HuH-7.5 (cell line): ENCODE measurements around the gene MOCS3.

Source experiments
- DNase-seq: peaks from one replicate; pipeline ENCODE4 v3.0.0; 2011; ENCODE audit warnings: low spot score

Gene MOCS3, protein sequence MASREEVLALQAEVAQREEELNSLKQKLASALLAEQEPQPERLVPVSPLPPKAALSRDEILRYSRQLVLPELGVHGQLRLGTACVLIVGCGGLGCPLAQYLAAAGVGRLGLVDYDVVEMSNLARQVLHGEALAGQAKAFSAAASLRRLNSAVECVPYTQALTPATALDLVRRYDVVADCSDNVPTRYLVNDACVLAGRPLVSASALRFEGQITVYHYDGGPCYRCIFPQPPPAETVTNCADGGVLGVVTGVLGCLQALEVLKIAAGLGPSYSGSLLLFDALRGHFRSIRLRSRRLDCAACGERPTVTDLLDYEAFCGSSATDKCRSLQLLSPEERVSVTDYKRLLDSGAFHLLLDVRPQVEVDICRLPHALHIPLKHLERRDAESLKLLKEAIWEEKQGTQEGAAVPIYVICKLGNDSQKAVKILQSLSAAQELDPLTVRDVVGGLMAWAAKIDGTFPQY

DNA sequence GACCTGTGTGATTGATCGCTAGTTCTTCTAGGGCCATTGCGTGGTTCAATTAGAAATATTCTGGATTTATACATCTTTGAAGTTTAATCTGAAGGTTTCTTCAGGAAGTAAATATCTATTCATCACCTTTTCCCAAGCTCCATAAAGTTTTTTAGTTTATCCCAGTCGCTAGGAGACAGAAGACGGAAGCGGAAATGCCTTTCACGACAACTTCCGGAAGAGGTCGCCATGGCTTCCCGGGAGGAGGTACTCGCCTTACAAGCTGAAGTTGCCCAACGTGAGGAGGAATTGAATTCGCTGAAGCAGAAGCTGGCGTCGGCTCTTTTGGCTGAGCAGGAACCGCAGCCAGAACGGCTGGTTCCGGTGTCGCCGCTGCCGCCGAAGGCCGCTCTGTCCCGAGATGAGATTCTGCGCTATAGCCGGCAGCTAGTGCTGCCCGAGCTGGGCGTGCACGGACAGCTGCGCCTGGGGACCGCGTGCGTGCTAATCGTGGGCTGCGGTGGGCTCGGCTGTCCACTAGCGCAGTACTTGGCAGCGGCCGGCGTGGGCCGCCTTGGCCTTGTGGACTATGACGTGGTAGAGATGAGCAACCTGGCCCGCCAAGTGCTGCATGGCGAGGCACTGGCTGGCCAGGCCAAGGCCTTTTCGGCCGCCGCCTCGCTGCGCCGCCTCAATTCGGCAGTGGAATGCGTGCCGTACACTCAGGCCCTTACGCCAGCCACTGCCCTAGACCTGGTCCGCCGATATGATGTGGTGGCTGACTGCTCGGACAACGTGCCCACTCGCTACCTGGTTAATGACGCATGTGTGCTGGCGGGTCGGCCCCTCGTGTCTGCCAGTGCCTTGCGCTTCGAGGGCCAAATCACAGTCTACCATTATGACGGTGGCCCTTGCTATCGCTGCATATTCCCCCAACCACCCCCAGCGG lies at the start of gene MOCS3:
Gene MOCS3 (plus strand): TSS at position 204 of the 928 bp plus-strand sequence. CDS start 25 bp downstream, at position 229.
- DNase-seq: peak; percentile 71

DNA sequence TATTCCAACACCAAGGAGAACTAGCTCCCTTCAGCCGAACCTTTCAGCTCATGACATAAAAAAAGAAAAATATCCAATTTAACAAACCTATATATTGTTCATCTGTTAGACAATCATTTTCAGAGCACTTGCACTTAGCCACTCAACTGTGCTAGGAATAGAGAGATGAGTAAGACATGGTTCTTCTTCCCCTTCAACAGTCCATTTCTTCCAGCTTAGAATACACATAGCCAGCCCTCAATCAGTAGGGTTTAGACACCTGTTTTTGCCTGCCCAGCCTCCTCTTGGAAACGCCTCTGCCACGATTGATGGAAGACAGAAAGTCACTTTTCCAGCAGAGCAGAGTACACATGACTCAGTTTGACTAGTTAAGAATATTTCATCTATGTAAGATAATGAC lies 49.2 kb upstream of the MOCS3 start:
- DNase-seq: no peak

DNA sequence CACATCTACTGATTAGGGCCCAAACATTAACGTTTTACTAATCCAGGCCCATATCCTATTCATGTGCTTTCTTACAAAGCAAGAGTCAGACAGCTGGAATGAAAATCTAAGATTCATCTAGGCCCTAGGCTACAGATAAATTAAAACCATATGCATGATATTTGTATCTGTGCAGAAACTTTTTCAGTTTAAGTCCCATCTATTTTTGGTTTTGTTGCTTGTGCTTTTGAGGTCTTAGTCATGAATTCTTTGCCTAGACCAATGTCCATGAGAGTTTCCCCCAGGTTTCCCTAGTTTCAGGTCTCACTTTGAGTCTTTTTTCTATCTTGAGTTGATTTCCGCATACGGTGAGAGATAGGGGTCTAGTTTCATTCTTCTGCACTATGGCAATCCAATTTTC lies 47.6 kb upstream of the MOCS3 start:
- DNase-seq: no peak

DNA sequence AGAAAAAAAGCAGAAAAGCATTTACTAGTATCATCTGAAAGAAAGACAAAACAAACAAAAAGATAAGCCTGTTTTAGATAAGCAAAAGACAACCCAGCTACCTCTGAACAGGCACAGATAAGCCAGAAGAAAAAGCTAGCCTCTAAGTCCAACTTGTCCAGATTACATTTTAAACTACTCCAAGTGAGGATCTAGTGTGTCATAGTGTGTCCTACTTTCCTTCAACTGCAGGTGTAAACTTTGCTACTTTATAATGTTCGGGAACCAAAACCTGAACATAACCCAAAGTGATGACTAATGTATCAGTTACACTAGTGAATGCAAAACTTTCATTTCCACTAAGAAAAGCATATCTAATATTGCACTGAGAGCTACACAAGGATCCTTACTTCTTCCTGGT lies 46.9 kb upstream of the MOCS3 start:
- DNase-seq: no peak

DNA sequence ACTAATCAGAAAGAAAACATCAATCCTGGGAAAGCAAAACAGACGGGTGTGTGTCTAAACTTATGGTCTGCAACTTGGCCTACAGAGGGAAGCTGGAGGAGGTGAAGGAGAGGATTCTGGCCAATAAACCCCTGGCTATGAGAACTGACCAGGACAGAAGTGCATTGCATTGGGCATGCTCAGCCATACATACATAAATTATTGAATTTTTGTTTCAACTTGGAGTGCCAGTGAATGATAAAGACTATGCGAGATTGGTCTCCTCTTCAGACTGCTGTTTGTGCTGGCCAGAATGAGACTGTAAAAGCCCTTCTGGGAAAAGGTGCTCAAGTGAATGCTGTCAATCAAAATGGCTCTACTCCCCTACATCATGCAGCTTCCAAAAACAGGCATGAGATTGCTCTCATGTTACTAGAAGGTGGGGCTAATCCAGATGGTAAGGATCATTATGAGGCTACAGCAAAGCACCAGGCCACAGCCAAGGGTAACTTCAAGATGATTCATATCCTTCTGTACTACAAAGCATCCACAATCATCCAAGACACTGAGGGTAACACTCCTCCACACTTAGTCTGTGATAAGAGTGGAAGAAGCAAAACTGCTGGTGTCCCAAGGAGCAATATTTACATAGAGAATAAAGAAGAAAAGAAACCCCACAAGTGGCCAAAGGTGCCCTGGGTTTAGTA lies 44.8 kb upstream of the MOCS3 start:
- DNase-seq: no peak

DNA sequence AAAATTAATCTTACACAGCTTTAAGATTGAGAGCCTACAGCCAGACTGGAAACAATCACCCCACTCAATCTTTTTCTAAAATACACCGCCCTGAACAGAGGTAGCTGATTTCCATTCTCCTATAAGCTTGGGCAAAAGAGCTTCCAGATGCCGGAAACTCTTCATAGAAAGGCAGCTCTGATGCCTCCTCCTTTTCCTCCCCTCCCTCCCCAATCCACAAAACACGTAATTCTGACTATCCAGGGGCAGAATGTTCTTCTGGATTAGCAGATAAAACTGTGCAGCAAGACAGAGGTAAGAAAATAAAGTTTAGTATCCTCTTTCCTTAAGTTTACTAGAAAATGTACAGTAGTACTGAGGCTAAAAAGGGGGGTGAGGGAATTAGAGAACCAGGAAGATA lies 43.2 kb upstream of the MOCS3 start:
- no peak for DNase-seq

DNA sequence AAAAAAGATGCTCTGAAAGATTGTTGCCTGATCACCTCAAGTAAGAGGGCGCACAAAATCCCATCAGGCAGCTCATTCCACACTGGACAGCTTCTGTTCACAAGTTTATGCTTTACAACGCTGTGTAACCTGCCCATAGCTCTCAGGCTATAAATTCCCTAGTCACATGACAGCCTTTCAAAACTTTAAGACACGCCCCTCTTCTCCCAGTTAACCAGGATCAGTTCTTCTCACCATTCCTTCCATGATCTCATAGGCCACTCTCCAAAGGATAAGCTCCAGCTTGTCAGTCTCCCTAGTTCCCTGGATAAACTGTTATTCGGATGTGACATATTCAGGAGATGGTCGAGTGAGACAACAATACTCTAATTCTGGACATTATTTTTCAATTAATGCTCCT lies 42.4 kb upstream of the MOCS3 start:
- no peak for DNase-seq

DNA sequence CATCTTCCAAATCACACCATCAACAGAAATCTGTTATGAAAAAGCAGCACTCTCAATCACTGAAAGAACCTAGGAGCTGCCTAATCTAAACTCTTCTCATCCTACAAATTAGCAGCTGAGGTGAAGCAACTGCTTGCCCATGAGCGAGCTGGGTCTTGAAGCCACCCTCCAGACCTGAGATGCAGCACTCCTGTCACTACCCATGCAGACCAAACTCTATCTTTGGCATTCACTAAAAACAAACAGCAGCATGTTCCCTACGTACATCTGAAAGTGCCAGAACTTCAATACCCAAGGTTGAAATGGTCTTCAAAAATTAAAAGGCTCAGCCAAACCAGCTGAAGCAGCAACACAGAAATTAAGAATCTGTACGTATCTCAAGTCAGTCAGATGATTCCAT lies 41.7 kb upstream of the MOCS3 start:
- DNase-seq: no peak

DNA sequence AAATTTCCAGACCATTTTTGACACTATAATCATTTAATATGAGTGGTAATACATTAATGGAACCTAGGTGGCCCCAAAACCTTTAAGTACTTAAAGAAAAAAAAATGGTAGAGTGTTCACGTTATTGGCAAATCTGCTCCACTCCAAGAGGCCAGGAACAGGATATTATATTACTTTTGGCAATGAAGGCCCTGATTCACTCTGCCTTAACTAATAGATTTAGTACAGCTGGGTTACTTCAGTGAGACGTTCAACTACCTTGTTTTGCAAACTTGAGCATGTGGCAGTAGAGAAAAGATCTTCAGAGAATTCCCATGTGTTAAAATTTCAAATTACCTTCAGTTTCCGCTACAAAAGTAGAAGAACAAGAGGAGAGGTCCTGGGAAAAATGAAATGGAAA lies 40.2 kb upstream of the MOCS3 start:
- no peak for DNase-seq

DNA sequence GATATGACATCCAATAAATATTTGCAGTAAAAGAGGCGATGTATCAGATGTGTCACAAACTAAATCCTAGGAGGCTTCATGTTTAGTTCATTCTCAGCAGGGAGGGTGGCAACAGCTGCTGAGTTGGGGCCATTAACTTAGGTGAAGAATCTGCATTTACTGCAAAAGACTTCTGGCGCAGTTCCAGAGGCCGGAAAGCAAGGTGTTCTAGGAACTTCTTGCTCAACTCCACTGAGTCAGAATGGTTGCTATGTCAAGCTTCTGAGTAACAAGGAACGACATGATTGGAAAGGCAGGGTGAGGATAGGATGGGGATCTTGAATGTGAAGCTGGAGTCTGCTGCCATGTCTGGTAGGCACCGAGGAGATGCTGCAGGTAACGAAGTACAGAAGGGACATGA lies 39.1 kb upstream of the MOCS3 start:
- DNase-seq: no peak

DNA sequence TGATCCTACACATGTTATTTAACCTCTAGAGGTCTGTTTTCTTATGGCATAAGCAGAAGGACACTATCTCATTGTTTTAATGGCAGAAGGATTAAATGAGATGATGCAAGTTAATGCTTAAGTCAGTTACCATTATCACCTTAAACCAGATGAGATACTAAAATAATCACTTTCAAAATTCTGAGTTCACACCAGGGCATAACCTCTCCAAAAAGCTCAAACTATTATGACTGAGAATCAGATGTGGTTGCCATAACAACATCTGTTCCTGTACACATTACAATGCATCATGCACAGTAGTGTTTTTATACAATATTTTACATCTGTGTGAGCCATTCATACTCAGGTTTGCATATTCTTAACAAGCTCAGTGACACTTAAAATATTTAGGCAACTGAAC lies 37.6 kb upstream of the MOCS3 start:
- no peak for DNase-seq

DNA sequence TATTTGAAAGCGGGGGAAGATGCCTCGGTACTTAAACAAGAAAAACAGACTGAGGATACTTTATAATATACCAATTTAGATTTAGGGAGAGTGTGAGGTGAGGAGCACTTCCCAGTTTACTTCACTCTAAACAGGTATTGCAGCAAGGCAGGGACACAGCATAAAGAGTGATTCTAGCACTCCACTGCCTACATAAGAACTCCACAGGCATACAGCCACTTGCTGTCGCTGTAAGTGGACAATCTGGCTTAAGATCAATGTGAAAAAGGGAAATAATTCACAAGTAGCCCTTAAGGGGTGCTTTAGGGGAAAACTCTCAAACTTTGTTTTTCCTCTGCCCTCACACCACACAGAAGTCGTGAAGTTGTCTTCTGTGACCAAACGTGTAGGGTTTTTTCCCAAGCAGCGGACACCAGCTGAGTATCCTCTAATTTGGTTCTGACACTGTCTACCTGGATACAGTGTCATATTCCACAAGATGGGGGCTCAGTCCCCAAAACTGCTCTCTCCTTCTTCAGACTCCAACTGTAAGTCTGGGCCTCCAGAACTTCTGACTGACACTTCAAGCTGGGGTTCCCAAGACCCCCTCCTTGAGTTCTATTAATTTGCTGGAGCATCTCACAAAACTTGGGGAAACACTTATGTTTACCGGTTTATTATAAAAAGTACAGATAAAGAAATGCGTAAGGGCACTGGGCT lies 36.7 kb upstream of the MOCS3 start:
- DNase-seq: no peak

DNA sequence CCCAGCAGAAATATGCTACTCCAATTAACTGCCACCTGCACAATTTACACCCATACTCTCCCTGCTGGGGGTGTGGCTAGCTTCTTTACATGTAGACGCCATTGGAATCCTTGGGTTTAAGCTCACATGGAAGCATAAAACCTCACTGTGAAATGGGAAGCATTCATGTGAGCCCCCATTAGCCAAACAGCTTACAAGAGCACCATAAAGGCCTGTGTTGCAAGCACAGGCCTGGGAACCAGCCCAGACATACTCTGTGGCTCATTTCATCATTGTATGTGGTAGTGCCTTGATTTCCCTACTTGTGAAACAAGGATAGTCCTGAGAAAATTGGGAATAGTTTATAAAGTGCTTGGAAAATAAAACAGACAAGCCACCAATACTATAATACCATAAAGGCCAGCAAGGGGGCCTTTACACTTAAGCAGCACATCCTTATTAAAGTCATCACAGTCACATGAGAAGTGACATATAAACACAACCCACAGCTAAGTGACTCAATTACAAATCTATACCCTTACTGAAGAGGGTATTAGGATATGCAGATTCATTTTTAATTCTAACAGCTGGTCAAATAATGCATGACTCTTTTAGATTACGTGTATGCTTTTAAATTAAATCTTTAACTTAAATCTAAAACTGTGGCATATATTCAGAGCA lies 34.2 kb upstream of the MOCS3 start:
- no peak for DNase-seq

DNA sequence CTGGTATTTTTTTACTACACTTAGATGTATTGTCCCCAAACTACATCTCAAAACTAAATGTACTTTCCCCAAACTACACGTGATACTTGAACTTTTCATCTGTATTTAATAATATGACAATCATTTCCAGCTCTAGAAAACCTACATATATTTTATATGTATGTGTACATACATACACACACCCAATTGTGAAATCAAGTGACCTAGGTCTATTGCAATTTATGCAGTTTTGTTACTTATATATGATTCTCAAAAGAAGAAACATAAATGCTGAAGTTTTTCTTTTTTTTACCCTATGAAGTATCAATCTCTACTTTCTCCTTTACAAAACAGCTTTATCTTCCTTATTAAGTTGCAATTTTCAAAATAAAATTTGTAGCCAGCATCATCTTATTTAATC lies 32.1 kb upstream of the MOCS3 start:
- DNase-seq: no peak

DNA sequence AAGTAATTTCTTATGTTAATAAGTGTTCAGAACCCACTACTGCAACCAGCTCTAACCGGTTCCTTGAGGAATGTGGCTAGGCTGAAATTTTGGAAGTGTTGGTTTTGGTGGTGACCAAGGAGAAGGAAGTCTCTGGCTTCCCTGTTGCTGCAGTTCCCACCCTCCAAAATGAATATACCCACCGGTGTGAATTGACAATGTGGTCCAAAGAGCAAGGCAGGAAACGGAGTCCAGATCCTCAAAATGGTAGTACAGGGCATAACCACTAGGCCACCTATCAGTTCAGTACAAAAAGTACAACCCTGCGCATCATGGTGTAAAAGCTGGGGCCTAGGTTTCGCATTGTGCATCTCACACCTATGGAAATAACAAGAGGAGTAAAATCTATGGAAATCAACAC lies 30.1 kb upstream of the MOCS3 start:
- DNase-seq: no peak

DNA sequence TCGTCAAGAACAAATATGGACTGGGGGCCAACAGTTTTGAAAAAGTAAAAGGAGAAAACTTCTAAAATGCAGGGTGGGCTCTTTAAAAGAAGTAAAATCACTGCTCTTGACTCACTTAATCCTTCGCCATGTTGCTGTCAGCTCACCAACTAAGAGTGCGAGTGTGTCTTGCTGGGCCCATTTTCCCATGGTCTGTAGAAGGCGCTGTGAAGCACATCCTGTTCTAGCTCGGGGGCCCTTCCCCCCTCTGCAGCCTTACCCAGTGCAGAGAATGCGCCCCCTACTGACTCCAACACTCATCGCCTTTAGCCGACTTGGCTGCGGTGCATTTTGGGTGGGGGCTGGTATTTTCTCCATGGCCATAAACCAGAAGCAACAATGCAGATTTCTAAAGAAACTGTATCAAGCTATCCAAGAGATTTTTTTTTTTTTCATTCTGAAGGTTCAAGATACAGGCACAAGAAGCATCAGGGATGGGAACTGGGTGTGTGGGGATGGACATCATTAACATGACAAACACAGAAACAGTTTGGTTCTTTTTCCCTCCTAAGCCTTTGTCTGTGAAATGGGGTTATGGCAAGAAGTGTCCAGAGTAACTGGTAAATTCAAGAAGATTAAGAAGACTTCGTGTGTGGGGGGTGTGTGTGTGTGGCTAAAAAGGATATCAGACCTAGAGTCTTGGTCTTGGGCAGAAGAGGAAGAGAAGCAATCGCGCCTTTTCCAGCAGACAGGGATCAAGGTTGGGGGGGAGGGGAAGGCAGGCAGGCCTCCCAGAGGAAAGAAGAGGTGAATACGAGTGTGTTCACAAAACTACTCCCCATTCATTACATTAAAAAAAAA lies 29.1 kb upstream of the MOCS3 start:
- peak; percentile 84 for DNase-seq

DNA sequence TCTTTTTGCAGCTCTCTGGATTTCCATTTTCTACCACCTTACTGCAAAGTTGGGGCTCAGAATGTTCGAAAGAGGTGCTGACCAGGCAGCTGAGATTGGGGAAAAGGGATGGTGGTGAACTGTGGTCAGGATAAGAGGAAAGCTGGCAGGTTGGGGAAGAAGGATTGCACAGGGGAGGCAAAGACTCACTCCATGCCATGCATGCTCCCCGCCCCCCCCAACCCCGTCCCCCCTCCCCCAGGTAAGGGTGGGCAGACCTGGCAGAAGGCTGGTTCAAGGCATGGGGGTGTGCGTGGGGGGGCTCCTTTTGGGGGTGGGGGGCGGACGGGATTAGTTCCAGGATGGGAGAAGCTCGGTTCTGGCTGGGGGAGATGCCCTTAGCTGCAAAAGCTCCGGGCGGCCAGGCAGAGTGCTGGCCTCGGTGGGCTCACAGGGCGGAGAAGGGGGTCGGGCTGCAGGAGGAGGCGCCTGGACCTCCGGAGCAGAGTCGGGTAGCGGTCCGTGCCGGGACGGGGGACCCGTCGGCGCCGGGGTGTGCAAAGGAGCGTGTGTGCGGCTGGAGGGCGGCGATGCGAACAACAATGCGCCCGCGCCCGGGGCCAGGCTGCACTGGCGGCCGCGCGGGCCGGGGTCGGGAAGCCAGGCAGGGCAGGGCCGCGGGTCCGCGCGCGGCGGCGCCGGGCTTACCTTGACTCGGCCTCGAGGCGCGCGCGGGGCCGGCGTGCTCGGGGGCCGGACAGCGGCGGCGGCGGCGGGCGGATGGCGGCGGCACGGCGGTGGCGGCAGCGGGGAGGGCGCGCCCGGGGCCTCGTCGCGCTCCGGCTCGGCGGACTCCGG lies 28.3 kb upstream of the MOCS3 start:
- DNase-seq: no peak

DNA sequence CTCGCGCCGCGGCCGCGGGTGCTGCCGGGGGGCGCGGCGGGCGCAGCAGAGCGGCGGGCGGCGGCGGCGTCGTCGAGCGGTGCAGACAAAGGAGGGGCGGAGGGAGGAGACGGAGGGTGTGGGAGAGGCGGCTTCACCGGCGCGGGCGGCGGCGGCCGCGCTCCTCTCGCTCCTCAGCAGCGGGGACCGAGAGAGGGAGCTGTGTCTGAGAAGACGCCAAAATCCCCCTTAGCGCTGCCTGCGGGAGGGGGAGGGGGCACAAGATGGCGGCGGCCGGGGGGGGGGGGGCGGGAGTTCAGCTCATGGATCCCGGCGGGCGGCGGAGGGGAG lies 27.7 kb upstream of the MOCS3 start:
- no peak for DNase-seq

DNA sequence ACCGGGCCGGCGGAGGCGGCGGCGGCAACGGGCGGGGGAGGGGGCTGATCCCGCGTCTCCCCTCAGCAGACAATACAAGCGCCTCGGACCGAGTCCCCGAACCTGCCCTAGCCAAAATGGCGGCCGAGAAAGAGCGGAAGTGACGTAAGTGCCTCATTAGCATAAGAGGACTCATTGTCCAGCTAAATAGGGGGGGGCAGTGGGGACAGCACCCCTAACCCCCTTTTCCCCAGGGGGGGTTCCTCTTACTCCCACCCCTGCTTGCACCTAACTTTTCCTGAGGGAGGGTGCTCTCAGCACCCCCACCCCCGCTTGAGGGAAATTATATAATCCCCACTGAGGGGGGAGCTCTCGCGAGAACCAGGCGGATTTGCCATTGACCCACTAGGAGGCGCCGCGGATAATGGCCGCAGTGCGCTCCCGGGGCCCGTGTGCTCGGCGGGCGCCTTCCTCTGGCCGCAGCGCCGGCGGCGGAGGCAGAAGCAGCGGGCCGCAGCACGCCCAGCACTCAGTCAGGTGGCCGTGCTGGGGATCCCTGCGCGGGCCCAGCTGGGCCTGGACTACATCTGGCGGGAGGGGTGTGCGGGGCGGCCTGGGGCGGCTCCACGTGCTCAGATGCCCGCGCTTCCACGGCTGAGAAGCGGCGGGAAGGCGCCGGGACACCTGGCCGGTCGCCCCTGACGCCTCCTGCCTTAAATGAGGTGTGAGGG lies 27.2 kb upstream of the MOCS3 start, which contains the start of gene ADNP:
Gene ADNP (minus strand): TSS at position 132 of the 710 bp plus-strand sequence. CDS start 27,441 bp downstream, outside the sequence.
- DNase-seq: peak; percentile 65
